ENCODE results near the gene NKD2.

GRCh38 chr5:1016476-1016875 is 7.9 kb downstream of the NKD2 start:
- TF ChIP-seq CTCF (IDR thresholded peaks at IDR 0.05; ENCODE audit: poor library complexity) (no peak), EZH2 (IDR thresholded peaks at IDR 0.05; ENCODE audit: borderline replicate concordance) (no peak)
